Skin of body (tissue), 2 donors: ENCODE measurements around the gene HJV. TPM values are rescaled to one million over a fixed set of nuclear protein-coding genes. Genes with fewer than 3 reads are reported as not detected.
A peak's percentile ranks its signal among the peaks of the same experiment; 100 is the strongest.

Experiments used
- DNase-seq: peaks from one replicate; lab custom pipeline; 2025; lab: John Stamatoyannopoulos, UW
- total RNA-seq: library from RNA; depleted of rRNA; stranded (reverse); fragments of >200 nt; gene quantifications from one replicate; pipeline ENCODE4 v1.2.3, GENCODE V29; 2014

The HJV gene
- total RNA-seq, 1 donor from 2014 or later, result 29.5 TPM

DNA sequence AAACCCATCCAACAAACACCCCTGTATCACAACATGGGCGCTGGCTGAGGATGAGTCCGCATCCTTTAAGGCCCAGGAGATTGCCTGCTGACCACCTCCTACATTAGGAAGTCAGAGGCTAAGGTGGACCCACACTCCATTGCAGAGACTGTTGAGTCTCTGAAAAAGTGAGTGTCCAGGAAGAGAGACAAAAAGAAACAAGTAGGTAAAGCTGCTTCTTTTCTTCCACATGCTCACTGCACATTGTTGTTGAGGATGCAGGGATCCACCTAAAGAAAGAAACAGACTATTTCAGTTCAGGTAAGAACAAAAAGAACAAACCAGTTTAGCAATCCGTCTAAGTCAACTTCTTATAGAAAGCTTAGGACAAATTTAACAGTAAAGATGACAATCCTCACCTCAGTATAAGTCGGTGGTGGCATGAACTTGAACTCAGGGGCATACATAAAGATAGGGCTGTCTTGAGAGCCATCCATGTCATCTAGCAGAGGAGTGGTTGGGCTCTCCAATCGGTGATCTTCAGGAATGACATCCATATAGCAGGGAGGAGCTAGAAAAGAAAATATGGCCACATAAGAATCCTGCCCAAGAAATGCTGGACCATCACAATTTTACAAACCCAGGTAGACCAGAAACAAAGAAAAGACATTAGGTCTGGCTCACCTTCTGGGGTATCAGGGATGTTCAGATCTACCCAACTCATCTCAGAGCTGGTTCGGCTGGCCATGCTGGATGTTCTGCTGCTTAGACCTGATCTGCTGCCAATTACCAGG, 27.7 kb downstream of the HJV start:
- no peak for DNase-seq

DNA sequence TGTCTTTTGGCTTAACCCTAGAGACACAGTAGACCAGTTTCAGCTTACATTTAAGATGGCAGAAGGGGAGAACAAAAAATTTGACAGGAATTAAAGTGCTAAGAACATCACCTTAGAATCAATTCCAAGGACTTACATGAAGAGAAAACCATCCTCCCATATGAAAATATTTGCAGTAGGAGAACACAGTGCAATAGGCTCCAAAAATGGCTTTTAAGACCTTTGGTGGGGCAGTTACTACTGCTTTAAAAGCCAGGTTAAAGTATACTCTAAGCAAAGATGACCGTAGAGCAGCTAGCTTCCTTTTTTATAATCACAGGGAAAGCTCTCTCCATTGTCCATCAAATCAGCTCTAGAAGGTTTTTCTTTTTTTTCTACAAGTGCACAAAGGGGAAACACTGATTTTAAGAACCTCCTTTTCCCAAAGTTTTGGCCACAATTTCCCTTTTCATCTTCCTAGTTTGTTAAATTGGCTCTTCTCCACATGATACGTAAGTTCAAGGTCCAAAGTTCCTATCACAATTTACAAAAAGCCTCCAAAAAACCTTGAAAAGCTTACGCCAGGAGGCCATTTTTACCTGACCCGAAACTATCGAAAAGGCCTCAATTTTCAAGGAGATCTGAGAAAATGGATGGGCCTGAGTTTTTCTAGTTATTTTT, 28.4 kb downstream of the HJV start:
- no peak for DNase-seq

DNA sequence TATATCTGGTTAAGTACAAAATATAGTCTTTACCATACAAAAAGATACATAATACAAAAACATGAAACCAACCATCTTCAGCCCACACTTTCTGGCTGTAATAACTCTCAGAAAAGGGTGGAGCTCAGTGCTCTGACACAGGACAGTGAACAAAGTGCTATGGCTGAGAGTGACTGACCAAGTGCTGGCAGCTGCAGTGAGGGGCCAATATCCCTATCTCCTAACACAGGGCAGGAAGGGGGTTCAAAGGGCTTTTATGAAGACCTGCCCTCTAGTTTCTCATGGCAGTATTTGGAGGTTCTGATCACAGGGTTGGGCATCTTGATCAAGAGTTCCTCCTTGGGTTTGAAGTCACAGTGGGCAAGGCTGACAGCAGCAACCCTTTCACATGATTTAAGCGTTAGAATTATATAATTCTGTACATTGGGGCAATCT, 29.0 kb downstream of the HJV start:
- no peak for DNase-seq

DNA sequence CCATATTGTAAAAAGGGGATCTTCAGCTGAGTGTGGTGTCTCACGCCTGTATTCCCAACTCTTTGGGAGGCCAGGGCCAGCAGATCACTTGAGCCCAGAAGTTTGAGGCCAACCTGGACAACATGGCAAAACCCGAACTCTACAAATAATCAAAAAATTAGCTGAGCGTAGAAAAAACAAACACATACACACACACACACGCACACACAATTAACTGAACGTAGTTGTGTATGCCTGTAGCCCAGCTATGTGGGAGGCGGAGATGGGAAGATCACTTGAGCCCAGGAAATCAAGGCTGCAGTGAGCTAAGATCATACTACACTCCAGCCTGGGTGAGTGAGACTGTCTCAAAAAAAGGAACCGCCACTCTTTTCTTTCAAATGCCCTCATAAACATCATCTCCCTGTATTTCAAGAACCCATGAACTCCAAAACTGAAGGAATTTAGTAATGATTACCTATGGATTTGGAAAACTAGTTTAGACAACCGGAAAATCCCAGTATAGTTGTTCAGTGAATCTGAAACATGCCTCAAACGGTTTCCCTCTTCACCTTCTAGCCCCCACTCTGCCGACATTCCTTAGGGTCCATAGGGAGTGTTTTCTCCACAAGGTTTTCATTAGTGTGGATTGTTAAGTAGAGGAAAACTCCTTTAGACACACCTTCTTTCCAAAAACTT, 29.7 kb downstream of the HJV start:
- no peak for DNase-seq

GRCh38 chr1:145990249-145990855, 31.2 kb downstream of the HJV start:
- no peak for DNase-seq

DNA sequence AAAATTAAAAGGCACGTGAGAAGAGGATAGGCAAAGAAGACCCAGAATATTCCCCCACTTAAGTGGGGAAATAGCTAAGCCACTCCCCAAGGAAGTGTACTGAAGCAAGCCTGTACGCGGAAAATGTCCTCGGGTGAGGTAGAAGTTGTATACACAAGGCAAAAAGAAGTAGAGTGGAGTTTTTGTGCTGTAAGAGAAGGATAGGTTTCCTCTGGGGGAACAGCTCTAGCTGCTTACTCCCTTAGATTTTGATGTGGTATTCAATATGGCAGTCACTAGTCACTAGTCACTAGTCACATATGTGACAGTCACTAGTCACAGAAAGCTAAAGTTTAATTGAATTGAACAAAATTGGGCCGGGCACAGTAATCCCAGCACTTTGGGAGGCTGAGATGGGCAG, 32.8 kb downstream of the HJV start:
- no peak for DNase-seq

- no peak for DNase-seq
These were observed 33.6 kb downstream of the HJV start for GRCh38 chr1:145987926-145988325.

DNA sequence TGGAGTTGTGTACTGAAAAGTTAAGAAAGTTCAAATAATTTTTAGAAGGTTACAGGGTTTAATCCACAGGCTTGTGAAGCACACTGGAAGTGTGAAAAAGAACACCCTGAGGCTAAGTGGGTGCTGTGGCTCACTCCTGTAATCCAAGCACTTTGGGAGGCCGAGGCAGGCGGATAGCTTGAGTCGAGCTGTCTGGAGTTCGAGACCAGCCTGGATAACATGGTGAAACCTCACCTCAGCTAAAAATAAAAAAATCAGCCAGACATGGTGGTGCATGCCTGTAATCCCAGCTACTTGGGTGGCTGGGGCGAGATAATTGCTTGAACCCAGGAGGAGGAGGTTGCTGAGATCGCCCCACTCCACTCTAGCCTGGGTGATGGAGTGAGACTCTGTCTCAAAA, 35.0 kb downstream of the HJV start:
- no peak for DNase-seq

DNA sequence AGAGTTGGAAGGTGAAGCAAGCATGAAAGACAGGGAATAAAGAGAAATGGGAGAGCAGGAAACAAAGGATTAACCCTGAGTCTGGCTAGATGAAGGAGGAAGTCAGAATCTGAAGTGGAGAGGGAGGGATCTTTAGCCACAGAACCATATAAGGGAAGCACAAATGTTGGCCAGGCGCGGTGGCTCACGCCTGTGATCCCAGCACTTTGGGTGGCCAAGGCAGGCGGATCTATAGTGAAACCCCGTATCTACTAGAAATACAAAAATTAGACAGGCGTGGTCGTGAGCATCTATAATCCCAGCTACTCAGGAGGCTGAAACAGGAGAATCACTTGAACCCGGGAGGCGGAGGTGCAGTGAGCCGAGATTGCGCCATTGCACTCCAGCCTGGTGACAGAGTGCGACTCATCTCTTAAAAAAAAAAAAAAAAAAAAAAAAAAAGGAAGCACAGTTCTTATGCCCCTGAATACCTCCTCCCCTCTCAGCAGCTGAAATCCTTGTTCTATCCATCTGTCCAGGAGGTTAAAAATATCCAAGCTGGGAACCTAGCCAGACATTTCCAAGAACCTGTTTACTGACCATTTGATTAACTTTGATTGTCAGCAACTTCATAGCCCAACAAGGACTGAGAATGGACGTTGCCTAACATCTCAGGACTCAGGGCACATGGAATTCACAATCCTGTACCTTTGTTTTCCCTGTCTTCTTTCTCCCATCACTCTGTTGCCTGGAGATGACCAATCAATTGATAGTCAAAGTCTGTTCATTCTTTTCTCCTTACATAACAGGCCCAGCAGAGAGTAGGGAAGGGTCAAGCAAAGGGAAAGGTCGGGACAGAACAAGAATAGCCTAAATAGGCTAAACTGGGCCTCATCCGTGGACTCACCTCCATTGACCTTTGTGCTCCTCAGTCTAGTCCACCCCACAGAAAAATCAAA, 35.8 kb downstream of the HJV start:
- DNase-seq, result no peak

DNA sequence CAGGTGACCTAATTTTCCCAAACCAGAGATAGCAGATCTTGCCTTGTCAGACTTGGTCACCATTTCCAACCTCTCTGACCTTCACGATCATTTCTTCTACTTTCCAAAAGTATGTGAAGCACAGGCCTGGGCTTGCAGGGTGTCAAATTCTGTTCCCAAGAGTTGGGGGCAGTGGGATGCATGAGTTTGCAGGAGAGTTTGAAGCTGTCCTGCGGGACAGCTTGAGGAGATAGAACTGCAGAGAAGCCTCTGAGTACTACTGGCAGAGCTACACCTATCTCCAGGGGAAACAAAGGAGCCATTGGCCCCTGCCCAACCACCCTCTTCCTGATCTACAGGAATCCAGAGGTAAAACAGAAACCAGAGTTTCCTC, 36.4 kb downstream of the HJV start:
- no peak for DNase-seq

- DNase-seq, result no peak
These were observed 37.3 kb downstream of the HJV start for GRCh38 chr1:145983960-145984830.

DNA sequence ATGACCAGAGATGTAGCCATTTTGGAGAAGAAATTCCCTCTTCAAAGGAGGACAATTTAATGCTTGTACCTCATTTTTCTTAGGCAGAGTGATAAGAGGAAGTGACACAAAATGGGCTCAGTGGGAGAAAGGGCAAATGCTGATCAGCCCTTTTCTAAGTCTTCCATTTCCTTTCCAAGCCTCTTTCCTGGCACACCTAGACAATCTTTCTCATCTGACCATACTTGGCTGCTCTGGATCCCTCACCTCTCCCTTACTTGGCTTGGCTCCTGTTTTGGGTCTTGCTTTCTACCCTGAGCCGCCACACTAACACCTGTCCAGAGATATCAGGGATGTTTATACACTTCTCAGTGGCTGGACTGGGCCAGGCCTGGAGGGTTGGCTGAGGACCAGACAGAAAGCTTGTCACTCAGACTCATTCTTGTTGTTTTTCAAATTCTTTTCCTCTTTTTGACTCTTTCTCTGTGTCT, 38.3 kb downstream of the HJV start:
- no peak for DNase-seq

DNA sequence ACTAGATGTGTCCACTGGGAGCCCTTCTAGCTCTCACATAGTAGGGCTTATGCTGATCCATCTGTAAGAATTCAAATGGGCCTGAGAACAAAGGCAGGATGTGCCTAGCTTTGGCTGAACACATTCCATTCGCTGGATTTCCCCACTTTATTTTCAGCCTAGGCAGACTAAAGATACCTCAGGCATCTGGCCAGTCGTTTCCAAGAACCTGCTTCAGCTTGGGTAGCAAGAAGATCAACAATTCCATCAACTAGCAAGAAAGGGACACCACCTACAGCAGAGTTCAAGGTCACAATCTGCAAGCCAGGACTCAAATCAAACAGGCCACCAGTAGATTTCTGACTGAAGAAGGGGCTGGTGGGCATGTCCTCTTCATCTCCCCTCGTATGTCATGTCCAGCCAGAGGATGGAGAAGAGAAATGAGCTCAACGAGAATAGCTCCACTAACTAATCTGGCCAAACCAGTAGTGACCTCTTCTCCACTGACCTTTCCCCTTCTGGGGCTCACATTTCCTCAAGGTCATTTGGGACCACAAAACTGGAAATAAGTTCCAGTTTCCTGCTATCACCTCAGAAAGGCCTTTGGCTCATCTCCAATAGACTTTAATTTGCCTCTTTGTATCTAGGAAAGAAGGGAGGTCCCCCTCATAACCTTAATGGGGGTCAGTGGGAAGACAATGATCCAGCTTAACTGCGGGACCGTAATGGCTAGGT, 39.4 kb downstream of the HJV start:
- DNase-seq, result no peak

DNA sequence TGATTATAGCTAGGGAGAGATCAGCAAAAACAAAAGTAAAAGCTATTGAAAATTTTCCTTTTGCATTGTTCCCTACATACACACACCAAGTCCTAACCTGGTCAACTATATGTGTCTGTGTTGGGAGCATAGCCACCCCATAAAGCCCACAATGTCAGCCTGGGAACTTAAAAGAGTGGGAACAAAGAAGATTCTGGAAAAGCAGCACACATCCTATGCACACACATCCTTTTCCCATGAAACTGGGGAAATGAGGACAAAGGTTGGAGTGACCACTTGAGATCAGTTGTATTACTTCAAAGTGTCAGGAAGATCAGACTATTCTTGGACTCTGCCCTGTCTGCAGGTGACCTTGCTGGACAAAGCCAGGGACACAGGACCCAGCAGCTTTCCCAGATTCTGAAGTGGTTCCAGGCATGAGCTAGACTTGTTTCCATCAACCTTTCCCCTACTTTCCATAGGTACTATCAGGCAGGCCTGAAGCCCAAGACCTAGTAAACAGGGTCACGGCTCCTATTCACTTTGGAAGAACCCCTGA, 41.0 kb downstream of the HJV start:
- no peak for DNase-seq

- DNase-seq, result peak; percentile 33
These were observed 41.6 kb downstream of the HJV start for GRCh38 chr1:145979746-145980456.

- DNase-seq, result peak; percentile 100
These were observed 42.4 kb downstream of the HJV start for GRCh38 chr1:145978854-145979745.

DNA sequence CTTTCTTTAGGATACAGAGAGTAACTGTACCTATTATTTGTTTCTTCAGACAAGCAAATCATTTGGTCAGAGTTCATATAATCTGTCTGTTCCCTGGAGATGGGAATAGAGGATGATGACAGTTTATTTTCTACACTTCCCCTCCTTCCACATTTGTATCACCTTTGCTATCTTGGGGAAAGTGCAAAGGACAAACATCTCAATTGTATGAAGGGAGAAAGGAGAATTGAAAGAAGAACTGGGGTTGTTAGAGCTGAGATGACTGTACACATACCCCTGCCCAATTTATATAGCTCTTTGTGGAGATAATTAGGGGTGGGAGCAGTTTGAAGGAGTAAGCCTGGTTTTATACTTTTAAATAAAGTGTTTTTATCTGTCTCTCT, 43.1 kb downstream of the HJV start:
- DNase-seq, result no peak
